Astrocyte (in vitro differentiated cells and primary cell): ENCODE data around the gene WNT9B. TPM values are rescaled to one million over a fixed set of nuclear protein-coding genes. Genes with fewer than 3 reads are reported as not detected.

ENCODE experiments used
- DNase-seq: peaks from one replicate; pipeline ENCODE4 v3.0.0-alpha.2; 2010; ENCODE audit warnings: low read depth
- FAIRE-seq: peaks from 2 replicates; lab custom pipeline; 2011; peaks lifted over from hg19 to GRCh38; lab: Jason Lieb, UNC
- H2AFZ ChIP-seq: 2 replicates; pipeline ENCODE4 v1.6.0; 2012; ENCODE audit warnings: low read depth, low read length, inconsistent platforms
- H3K27ac ChIP-seq: 2 replicates; pipeline ENCODE4 v1.5.1; 2011; ENCODE audit warnings: low read depth, low read length, inconsistent platforms
- H3K27me3 ChIP-seq: 2 replicates; pipeline ENCODE4 v1.6.0; 2011; ENCODE audit warnings: low read length, inconsistent platforms; ENCODE audit not compliant: insufficient read depth
- H3K36me3 ChIP-seq: 2 replicates; pipeline ENCODE4 v1.5.1; 2011; ENCODE audit warnings: low read length, inconsistent platforms; ENCODE audit not compliant: insufficient read depth
- H3K4me1 ChIP-seq: 2 replicates; pipeline ENCODE4 v1.5.1; 2011; ENCODE audit warnings: low read length, inconsistent platforms; ENCODE audit not compliant: insufficient read depth
- H3K4me2 ChIP-seq: 2 replicates; pipeline ENCODE4 v1.6.0; 2012; ENCODE audit warnings: low read length, inconsistent platforms
- H3K4me3 ChIP-seq: 2 replicates; pipeline ENCODE4 v1.5.1; 2011; ENCODE audit warnings: low read depth, mild to moderate bottlenecking, low read length, inconsistent platforms; ENCODE audit not compliant: insufficient read depth
- H3K79me2 ChIP-seq: 2 replicates; pipeline ENCODE4 v1.6.0; 2012; ENCODE audit warnings: mild to moderate bottlenecking, low read length, inconsistent platforms; ENCODE audit not compliant: insufficient read depth
- H3K9ac ChIP-seq: 2 replicates; pipeline ENCODE4 v1.6.0; 2012; ENCODE audit warnings: mild to moderate bottlenecking, low read length, inconsistent platforms
- H3K9me3 ChIP-seq: 2 replicates; pipeline ENCODE4 v1.5.1; 2012; ENCODE audit warnings: low read depth, mild to moderate bottlenecking, low read length, inconsistent platforms; ENCODE audit not compliant: insufficient read depth
- H4K20me1 ChIP-seq: 2 replicates; pipeline ENCODE4 v1.6.0; 2012; ENCODE audit warnings: low read length, inconsistent platforms; ENCODE audit not compliant: insufficient read depth
- H3K27ac Mint-ChIP-seq: one replicate; pipeline ENCODE4 v1.8.0; 2021; ENCODE audit warnings: mild to moderate bottlenecking, mixed read lengths; ENCODE audit not compliant: unreplicated experiment
- H3K27me3 Mint-ChIP-seq: one replicate; pipeline ENCODE4 v1.8.0; 2021; ENCODE audit warnings: low read depth, mixed read lengths; ENCODE audit not compliant: unreplicated experiment
- H3K36me3 Mint-ChIP-seq: one replicate; pipeline ENCODE4 v1.8.0; 2021; ENCODE audit warnings: low read depth, mixed read lengths; ENCODE audit not compliant: unreplicated experiment
- H3K4me1 Mint-ChIP-seq: one replicate; pipeline ENCODE4 v1.8.0; 2021; ENCODE audit warnings: low read depth, mixed read lengths; ENCODE audit not compliant: unreplicated experiment
- H3K4me3 Mint-ChIP-seq: one replicate; pipeline ENCODE4 v1.8.0; 2021; ENCODE audit warnings: mild to moderate bottlenecking, moderate library complexity, mixed read lengths; ENCODE audit not compliant: unreplicated experiment
- H3K9me3 Mint-ChIP-seq: one replicate; pipeline ENCODE4 v1.8.0; 2021; ENCODE audit warnings: mild to moderate bottlenecking, mixed read lengths; ENCODE audit not compliant: unreplicated experiment
- CTCF ChIP-seq: IDR thresholded peaks from 2 replicates; pipeline ENCODE4 v1.5.1; 2011; ENCODE audit warnings: low read depth, mild to moderate bottlenecking, inconsistent platforms, low read length, moderate library complexity; ENCODE audit not compliant: insufficient read depth
- EZH2 ChIP-seq: IDR thresholded peaks from 2 replicates; pipeline ENCODE4 v1.6.1; 2012; ENCODE audit warnings: mild to moderate bottlenecking, low read length, inconsistent platforms; ENCODE audit not compliant: insufficient read depth
- total RNA-seq: library from RNA; stranded (reverse); gene quantifications from 2 replicates; pipeline ENCODE4 v1.2.1, GENCODE V29; 2021

Gene WNT9B
- total RNA-seq, 1 donor from 2014 or later = 0.48 TPM

DNA sequence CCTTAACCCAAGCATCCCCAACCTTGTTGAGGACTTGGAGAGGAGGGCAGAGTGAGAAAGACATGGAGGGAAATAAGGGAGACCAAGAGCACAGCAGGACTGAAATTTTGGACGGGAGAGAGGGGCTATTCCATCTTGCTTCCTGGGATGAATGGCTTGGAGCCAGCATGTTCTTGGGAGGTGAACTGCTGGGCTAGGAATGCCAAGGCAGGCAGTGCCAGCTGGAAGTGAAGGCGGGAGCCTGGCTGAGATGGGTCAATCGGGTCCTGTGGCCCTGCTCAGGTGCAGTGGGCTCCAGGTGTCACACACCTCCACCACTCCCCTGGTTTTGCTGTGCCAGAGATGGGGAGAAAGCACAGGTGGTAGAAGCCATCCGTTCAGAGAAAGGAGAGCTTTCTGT lies 25.5 kb downstream of the WNT9B start:
- Mint-ChIP-seq H3K27me3 (peaks cover 39% of the 10 kb centered on the region), H3K9me3 (peaks cover 2% of the 10 kb centered on the region), H3K4me3 (no peak overlapping the region), H3K36me3 (no peaks in the 10 kb centered on the region), H3K4me1 (no peaks in the 10 kb centered on the region), H3K27ac (no peak overlapping the region)
- DNase-seq = no peak
- Histone ChIP-seq H3K27me3 (peaks cover 5% of the 10 kb centered on the region), H3K9me3 (no peaks in the 10 kb centered on the region), H3K27ac (no peak overlapping the region), H3K4me2 (no peak overlapping the region), H3K79me2 (no peaks in the 10 kb centered on the region), H3K4me1 (no peaks in the 10 kb centered on the region), H4K20me1 (no peaks in the 10 kb centered on the region), H3K4me3 (no peak overlapping the region), H3K9ac (no peak overlapping the region), H3K36me3 (no peaks in the 10 kb centered on the region), H2AFZ (no peak overlapping the region)
- no peak for TF ChIP-seq CTCF
- no peak for FAIRE-seq

DNA sequence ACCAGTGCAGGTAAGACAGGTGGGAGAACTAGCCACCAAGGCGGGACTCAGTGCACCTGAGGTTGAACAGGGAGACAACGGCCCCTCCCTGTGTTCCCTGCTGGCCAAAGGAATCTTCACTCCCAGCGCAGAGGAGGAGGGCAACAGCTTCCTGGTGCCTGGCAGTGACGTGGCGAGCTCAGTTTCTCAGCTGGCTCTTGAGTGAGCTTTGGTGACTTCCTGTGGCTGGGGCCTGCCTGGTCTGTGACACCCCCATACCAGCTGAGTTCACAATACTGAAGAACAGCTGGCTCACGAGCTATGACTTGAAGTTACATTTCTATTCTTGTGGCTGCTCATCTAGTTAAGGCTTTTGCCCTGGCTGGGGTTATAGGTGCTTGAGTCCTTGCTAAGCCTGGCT lies 26.1 kb downstream of the WNT9B start:
- no peaks in the 10 kb centered on the region for H3K9me3 ChIP-seq
- H3K27me3 Mint-ChIP-seq = peaks cover 39% of the 10 kb centered on the region
- TF ChIP-seq CTCF (no peak), EZH2 (no peak)
- H3K4me3 ChIP-seq = no peak overlapping the region
- no peak overlapping the region for H3K4me3 Mint-ChIP-seq
- H3K27me3 ChIP-seq = peaks cover 5% of the 10 kb centered on the region
- H4K20me1 ChIP-seq = no peaks in the 10 kb centered on the region
- H3K4me1 Mint-ChIP-seq = no peaks in the 10 kb centered on the region
- H3K36me3 Mint-ChIP-seq = no peaks in the 10 kb centered on the region
- H3K4me2 ChIP-seq = no peak overlapping the region
- DNase-seq = no peak
- no peaks in the 10 kb centered on the region for H3K4me1 ChIP-seq
- H3K79me2 ChIP-seq = no peaks in the 10 kb centered on the region
- no peak overlapping the region for H3K9ac ChIP-seq
- H3K27ac ChIP-seq = no peak overlapping the region
- peaks cover 2% of the 10 kb centered on the region for H3K9me3 Mint-ChIP-seq
- no peak overlapping the region for H3K27ac Mint-ChIP-seq
- H2AFZ ChIP-seq = no peak overlapping the region
- H3K36me3 ChIP-seq = no peaks in the 10 kb centered on the region
- no peak for FAIRE-seq

DNA sequence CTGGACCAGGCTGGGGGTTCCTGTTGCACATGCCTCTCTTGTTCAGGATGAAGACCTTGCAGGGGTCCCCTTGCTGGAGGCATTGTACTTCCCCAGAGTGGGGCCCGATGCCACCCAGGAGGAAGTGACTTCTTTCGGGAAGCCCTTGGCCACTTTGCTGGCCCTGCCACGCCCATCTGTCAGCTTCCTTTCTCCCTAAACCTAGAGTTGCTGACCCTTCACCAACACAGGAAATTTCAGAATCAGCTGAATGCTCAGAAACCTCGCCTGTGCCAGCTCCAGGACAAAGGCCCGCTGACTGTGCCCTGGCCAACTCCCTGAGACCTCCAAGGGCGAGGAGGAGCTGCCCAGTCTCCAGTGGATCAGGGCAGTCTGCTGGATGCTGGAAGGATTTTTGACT lies 26.7 kb downstream of the WNT9B start:
- Mint-ChIP-seq H3K36me3 (no peaks in the 10 kb centered on the region), H3K27ac (no peak overlapping the region), H3K4me3 (no peak overlapping the region), H3K27me3 (peaks cover 39% of the 10 kb centered on the region), H3K9me3 (peaks cover 2% of the 10 kb centered on the region), H3K4me1 (no peaks in the 10 kb centered on the region)
- FAIRE-seq = no peak
- no peak overlapping the region for H3K27ac ChIP-seq
- H3K4me3 ChIP-seq = no peak overlapping the region
- DNase-seq = no peak
- peaks cover 5% of the 10 kb centered on the region for H3K27me3 ChIP-seq
- no peaks in the 10 kb centered on the region for H4K20me1 ChIP-seq
- TF ChIP-seq CTCF (no peak), EZH2 (no peak)
- H3K9me3 ChIP-seq = no peaks in the 10 kb centered on the region
- no peak overlapping the region for H3K9ac ChIP-seq
- no peak overlapping the region for H2AFZ ChIP-seq
- no peaks in the 10 kb centered on the region for H3K4me1 ChIP-seq
- H3K4me2 ChIP-seq = no peak overlapping the region
- no peaks in the 10 kb centered on the region for H3K36me3 ChIP-seq
- no peaks in the 10 kb centered on the region for H3K79me2 ChIP-seq
